T-helper 1 cell (primary cell): ENCODE measurements around the gene THSD4.

Source experiments
- DNase-seq, 5 donors: peaks; one replicate each; pipeline ENCODE4 v3.0.0-alpha.2; 2012 to 2020

Gene THSD4

DNA sequence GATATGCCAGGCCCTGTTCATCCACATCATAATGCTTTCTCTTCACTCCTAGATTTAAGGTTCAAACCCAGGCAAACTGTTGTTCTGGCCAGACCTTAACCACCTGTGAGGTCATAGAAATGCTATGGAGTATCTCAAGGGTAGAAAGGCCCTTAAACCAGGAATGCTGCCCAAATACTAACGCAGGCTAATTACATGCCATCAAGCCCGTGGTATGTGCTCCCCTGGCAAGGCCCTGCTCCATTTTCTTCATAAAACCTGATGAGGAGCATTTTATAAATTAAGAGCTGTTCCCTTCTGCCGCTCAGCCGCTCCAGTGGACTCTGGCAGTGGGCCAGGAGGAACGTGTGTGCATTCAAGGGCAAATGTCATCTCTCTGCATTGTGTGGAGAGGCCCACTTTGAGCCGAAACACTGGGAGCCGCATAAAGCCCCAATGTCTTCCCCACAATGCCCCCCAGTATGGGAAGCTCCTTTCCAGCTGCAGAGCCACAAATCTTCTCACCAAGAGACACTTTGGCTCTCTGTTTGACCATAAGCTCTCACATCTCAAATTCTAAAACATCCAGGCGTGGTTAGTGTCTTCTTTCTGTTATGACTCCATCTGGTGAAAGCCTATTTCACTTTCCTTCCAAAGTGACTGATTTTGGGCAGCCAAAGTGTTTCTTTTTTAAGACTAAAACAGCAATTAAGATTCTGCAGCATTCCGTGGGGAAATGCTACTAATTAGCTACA lies 484.3 kb downstream of the THSD4 start:
- no peak for DNase-seq

- no peak for DNase-seq
Measured at GRCh38 chr15:71600237-71600636, 485.0 kb downstream of the THSD4 start.

DNA sequence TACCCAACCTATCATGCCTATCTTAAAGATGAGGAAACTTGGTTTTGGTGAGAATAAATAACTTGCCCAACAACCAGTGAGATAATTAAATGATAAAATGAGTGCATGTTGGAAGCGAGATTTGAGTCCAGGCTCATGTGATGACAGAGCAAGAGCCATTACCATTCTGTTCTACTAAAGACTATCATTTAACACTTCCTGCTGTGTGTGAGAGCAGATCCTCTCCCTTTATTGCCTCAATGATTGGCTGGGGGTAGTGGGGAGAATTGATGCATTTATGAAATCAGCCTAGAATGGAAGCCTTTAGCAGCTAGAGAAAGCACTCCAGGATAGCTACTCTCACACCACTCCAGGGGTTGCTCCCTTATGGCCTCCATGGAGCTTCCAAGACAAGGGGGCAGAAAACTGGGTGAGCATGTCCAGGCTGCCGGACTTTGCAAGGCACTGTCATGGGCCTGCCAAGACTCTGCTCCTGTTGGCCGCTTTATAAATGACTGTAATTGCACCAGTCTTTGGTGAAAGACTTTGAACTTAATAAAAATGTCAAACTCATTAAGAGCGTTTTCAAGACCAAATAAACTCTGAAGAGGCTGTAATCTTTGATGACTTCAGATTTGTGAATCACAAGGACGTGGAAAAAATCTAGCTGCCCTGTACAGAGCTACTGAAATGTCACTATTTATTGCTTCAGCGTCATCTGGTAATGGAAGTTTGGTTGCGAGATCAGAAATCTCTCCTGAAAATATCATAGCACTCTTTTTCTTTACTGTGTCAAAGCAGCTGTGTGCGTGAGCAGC lies 486.0 kb downstream of the THSD4 start:
- no peak for DNase-seq

DNA sequence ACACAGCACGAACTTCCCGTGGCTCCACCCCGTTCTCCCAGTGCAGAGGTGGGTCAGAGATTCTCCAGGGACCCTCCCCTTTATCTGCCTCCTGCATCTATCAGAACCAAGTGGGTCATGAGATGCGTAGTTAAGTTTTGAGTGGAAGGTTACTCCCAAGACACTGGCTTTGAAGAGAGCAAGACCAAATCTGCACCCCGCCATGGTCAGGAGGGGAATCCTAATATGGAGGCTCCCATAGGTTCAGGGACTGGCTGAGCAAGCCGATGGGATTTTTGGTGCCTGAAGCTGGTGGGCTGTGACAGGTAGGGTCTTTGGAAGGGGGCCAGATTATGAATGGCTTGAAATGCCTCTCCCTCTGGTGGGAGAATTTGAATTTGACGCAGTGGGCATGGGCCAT lies 488.1 kb downstream of the THSD4 start:
- DNase-seq, result no peak

DNA sequence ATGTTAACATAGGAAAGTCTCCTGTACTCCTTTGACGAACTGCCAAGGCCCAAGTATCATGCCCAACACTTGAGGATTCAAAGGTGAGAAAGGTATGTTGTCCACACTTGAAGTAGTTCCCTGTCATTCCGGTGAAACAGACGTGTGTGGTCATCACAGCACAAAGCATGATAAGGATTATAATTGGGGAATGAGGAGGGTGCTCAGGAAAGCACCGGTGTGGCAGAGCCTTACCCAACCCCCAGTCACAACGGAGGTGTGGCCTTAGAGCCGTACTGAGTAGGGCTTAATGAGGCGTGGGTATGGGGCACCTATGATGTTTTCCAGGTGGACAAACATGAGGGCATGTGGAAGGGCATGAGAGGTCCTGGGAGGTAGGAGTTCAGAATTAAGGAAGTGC lies 492.1 kb downstream of the THSD4 start:
- no peak for DNase-seq

GRCh38 chr15:71610728-71611552 lies 495.7 kb downstream of the THSD4 start:
- no peak for DNase-seq

DNA sequence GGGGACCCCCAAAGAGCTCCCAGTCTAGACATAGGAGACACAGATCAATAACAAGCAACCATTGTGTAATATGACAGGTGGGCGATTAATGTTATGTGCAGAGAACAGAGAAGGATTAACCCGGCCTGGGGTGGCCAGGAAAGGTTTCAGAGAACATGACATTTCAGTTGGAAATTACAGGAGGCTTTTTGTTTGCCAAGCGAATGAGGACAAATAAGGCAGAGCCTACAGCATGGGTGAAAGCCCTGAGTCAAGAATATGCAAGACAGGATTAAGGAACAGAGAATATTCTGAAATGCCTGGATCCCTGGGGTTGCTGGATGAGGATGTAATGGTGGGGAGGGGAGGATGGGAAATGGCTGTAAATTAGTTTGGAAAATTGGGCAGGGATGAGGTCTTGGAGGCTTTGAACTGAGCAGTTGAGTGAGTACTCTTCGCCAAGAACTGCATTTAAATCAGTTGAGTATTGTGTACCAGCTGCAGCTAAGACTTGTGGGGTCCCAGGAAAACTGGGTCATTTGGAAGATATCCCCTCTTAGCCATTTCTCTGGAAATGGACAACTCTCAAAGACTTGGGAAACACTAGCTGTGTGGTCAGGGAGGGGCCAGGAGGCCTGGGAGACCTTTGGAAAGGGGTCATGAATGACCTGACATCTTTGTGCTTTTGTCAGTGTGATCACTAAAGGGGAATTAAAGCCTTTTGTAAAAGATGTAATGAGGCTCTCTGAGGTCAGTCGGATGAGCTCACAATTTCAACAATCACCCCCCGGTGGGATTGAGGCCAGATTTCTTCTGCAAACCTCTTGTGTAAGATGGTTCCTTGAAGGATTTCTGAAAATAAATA lies 496.5 kb downstream of the THSD4 start:
- no peak for DNase-seq

DNA sequence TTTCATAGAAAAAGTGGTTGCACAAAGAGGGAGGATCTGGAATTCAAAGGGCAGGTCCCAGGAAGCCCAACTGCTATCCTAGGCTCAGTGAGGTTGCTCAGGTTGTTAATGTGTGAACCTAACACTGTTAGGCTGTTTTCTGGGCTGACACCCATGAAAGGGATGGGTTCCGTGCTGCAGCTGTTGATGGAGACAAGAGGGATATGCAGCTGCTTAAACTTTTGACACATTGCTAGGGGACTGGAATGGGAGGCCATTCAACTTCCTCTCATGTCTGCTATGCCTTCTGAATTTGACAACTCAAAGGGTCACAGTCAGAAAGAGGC lies 497.1 kb downstream of the THSD4 start:
- DNase-seq, result no peak

- DNase-seq, result no peak
Measured at GRCh38 chr15:71612869-71613268, 497.6 kb downstream of the THSD4 start.

DNA sequence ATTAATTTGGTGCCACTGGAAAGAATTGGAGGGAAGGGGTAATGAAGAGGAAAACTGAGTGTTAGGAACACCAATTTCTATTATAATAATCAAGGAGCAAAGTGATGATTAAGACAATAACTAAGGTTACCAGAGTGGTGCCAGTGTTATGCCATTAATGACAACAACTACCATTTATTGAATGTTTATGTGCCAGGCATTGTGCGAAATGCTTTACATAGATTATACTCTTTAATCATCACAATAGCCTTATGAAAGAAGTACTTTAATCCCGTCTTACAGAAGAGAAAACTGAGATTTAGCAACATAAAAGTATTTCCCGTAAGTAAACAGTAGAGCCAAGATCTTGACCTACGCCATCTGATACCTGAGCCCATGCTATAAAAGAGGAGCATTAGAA lies 507.8 kb downstream of the THSD4 start:
- no peak for DNase-seq

- DNase-seq, result no peak
Measured at GRCh38 chr15:71626596-71627088, 511.4 kb downstream of the THSD4 start.

- DNase-seq, result no peak
Measured at GRCh38 chr15:71627188-71627587, 511.9 kb downstream of the THSD4 start.

DNA sequence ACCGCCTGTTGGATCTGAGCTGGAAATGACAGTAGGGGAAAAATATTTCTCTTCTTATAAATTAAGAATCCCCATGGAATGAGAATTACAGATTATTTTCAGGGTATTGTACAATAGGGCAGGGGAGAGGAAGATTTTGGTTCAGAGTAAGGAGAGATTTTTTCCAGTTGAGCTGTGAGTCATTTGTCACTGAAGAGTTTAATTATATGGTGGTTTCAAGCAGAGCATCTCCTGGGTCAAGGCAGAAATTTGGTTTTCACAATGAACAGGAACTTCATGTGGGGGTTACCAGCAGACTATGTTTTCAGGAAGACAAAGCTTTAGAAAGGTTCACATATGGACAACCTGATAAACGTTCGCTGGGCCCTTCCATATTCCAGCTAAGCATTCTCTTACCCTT lies 512.3 kb downstream of the THSD4 start:
- DNase-seq, result no peak

DNA sequence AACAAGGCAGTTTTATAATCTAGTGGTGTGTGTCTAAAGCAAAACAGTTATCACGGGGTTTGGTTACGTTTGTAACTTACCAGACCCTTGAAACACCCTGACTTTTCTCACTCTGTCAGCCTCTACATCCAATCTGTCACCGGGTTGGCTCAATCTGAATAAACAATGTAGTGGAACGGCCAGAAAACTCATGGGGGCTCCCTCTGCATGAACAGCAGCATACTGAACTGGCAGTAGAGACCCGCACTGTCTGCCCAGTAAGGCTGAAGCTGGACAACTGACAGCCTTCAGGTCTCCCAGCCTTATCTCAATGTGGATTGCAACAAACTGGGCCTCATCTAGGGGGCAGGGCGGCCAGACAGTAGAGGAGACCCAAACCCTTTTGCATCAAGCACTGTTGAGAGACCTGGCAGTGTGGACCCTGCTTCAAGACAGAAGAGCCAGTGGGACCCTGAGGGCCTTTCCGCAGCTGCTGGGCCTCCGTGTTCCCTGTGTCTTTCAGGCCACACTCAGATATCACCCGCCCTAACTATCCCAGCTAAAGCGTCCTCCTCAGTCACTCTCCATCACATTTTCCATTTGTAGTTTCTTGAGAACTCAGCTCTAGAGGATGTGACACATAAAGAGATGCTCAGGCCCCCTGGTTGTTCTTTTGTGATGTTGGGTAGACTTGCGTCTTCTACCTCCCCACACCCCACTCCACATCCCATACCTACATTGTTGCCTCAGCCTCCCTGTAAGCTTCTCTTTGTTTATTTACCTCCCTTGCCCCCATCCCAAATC lies 513.9 kb downstream of the THSD4 start:
- DNase-seq, result no peak

GRCh38 chr15:71629781-71630474 lies 514.7 kb downstream of the THSD4 start:
- no peak for DNase-seq

DNA sequence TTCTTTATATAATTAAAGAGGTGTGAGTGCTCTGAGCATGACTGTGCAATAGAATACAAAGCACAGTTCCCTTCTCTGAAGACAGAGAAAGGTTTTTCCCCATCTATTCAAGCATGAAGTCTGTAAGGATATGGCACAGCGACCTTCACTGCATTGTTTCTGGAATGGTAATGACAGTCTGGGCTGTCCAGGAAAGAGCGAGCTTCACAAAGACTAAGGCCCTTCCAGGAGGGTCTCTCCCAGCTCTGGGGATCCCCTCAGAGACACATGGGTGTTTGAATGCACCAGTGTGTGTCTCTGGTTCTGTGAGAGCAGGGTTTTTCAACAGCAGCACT lies 515.2 kb downstream of the THSD4 start:
- no peak for DNase-seq

GRCh38 chr15:71632576-71633195 lies 517.4 kb downstream of the THSD4 start:
- no peak for DNase-seq

- DNase-seq, result no peak
Measured at GRCh38 chr15:71634820-71635560, 519.7 kb downstream of the THSD4 start.

- DNase-seq, result no peak
Measured at GRCh38 chr15:71635735-71636134, 520.5 kb downstream of the THSD4 start.

- no peak for DNase-seq
Measured at GRCh38 chr15:71638876-71639275, 523.6 kb downstream of the THSD4 start.
